SIG-M5 (cell line): ENCODE results near the gene RELA.

Source experiments
- DNase-seq: peaks from one replicate; lab custom pipeline; 2025; lab: John Stamatoyannopoulos, UW

Gene RELA

GRCh38 chr11:65633390-65634108 is 29.2 kb downstream of the RELA start:
- DNase-seq: no peak

GRCh38 chr11:65630215-65630614 is 32.5 kb downstream of the RELA start:
- DNase-seq: no peak

- DNase-seq: no peak
These were observed 33.1 kb downstream of the RELA start for GRCh38 chr11:65629579-65629978.

- no peak for DNase-seq
These were observed 35.5 kb downstream of the RELA start for GRCh38 chr11:65627202-65627601.

- DNase-seq: no peak
These were observed 36.9 kb downstream of the RELA start for GRCh38 chr11:65625628-65626342.

GRCh38 chr11:65624931-65625627 is 37.6 kb downstream of the RELA start:
- no peak for DNase-seq

- DNase-seq: no peak
These were observed 38.7 kb downstream of the RELA start for GRCh38 chr11:65623852-65624616.

- DNase-seq: no peak
These were observed 39.5 kb downstream of the RELA start for GRCh38 chr11:65623177-65623576.

GRCh38 chr11:65622011-65622410 is 40.7 kb downstream of the RELA start:
- DNase-seq: no peak

- no peak for DNase-seq
These were observed 41.3 kb downstream of the RELA start for GRCh38 chr11:65621460-65621859.

GRCh38 chr11:65620666-65621065 is 42.0 kb downstream of the RELA start:
- no peak for DNase-seq

- no peak for DNase-seq
These were observed 43.3 kb downstream of the RELA start for GRCh38 chr11:65619281-65619928.

- no peak for DNase-seq
These were observed 44.0 kb downstream of the RELA start for GRCh38 chr11:65618763-65619162.

GRCh38 chr11:65617990-65618751 is 44.5 kb downstream of the RELA start:
- DNase-seq: no peak

- DNase-seq: no peak
These were observed 45.4 kb downstream of the RELA start for GRCh38 chr11:65617136-65617850.

- DNase-seq: no peak
These were observed 46.1 kb downstream of the RELA start for GRCh38 chr11:65616575-65617001.

GRCh38 chr11:65615950-65616574 is 46.7 kb downstream of the RELA start:
- DNase-seq: no peak

GRCh38 chr11:65615229-65615949 is 47.3 kb downstream of the RELA start, which contains the start of gene PCNX3:
PCNX3 (plus strand) TSS chr11:65615776; CDS start chr11:65616312, 536 bp downstream.
- DNase-seq: peak; percentile 99
